AG04449 (cell line): ENCODE measurements around the gene APAF1.
A peak's percentile ranks its signal among the peaks of the same experiment; 100 is the strongest.

Source experiments
- CTCF ChIA-PET: fragments of 350-600 bp; formaldehyde crosslinking; extraction: SDS; loops from one replicate; lab custom pipeline; 2021; ENCODE audit warnings: antibody characterized with exemption; lab: Yijun Ruan, JAX
- POLR2A ChIA-PET: fragments of 400-600, 350-600 bp; formaldehyde crosslinking; extraction: SDS; loops from one replicate; lab custom pipeline; 2020; ENCODE audit warnings: antibody characterized with exemption, inconsistent platforms; lab: Yijun Ruan, JAX
- DNase-seq: peaks from one replicate; pipeline ENCODE4 v3.0.0-alpha.2; 2010; ENCODE audit warnings: low read depth, low spot score
- H3K4me3 ChIP-seq: 2 replicates; pipeline ENCODE4 v1.5.1; 2011; ENCODE audit warnings: low read depth, mild to moderate bottlenecking, control low read depth, low read length
- CTCF ChIP-seq: IDR thresholded peaks from one replicate; pipeline ENCODE4 v1.5.1; 2011; ENCODE audit warnings: mild to moderate bottlenecking, moderate library complexity, low read length, control low read depth, inconsistent platforms; ENCODE audit not compliant: insufficient read depth; ENCODE audit errors: missing control alignments

The APAF1 gene

GRCh38 chr12:98719515-98720504 lies 74.7 kb downstream of the APAF1 start:
- DNase-seq: no peak

GRCh38 chr12:98721204-98721702 lies 76.2 kb downstream of the APAF1 start:
- ChIA-PET POLR2A (no interaction called here), CTCF (interaction anchor here (0.8 to 4.1 kb wide), 5 partner anchors 9 to 278 kb away, joined by 3 to 17 read pairs (median 6); no protein-coding TSS in a partner anchor)
- no peak overlapping the region for H3K4me3 ChIP-seq
- no peak for DNase-seq
- TF ChIP-seq CTCF: no peak

More at GRCh38 chr12:98719515-98720504, 74.7 kb downstream of the APAF1 start:
- ChIA-PET CTCF (interaction anchor here (1.0 to 4.1 kb wide), 2 partner anchors 21 to 279 kb away, joined by 4 to 17 read pairs; no protein-coding TSS in a partner anchor), POLR2A (no interaction called here)
- no peak overlapping the region for H3K4me3 ChIP-seq
- no peak for TF ChIP-seq CTCF

GRCh38 chr12:98724384-98725155 lies 79.5 kb downstream of the APAF1 start:
- H3K4me3 ChIP-seq: no peak overlapping the region
- TF ChIP-seq CTCF: no peak
- CTCF ChIA-PET: interaction anchor here (0.8 to 4.6 kb wide), 11 partner anchors 10 to 274 kb away, joined by 3 to 28 read pairs (median 6); no protein-coding TSS in a partner anchor
- DNase-seq: no peak
- POLR2A ChIA-PET: no interaction called here

- no peak overlapping the region for H3K4me3 ChIP-seq
- CTCF ChIA-PET: interaction anchor here (0.7 to 4.6 kb wide), 14 partner anchors 9 to 932 kb away, joined by 3 to 28 read pairs (median 4); no protein-coding TSS in a partner anchor
- peak; percentile 66 for TF ChIP-seq CTCF
- peak; percentile 26 for DNase-seq
- POLR2A ChIA-PET: no interaction called here
Observed at GRCh38 chr12:98725476-98726247, 80.6 kb downstream of the APAF1 start.

- POLR2A ChIA-PET: no interaction called here
- DNase-seq: no peak
- CTCF ChIA-PET: interaction anchor here (1.0 to 4.6 kb wide), 3 partner anchors 9 to 271 kb away, joined by 3 to 28 read pairs (median 3); no protein-coding TSS in a partner anchor
- TF ChIP-seq CTCF: no peak
- no peak overlapping the region for H3K4me3 ChIP-seq
Observed at GRCh38 chr12:98727196-98727595, 82.1 kb downstream of the APAF1 start.
